Hematopoietic multipotent progenitor cell (in vitro differentiated cells): ENCODE results near the gene PXDC1. TPM values are rescaled to one million over a fixed set of nuclear protein-coding genes. Genes with fewer than 3 reads are reported as not detected.
"Not testable (repeated sequence)": the region's sequence is repeated elsewhere in the genome, so short reads cannot be mapped to it uniquely, and the experiment has no call there.

Source experiments
- DNase-seq, 3 donors: peaks; one replicate each; pipeline ENCODE4 v3.0.0-alpha.2; 2011 to 2015; ENCODE audit warnings: low read depth in 2 of 3, low spot score in 2 of 3
- total RNA-seq: library from RNA; depleted of rRNA; stranded (reverse); fragments of >200 nt; gene quantifications from one replicate; pipeline ENCODE4 v1.2.3, GENCODE V29; 2012

The PXDC1 gene
- total RNA-seq, 1 donor, result 7.3 TPM

GRCh38 chr6:3737149-3737830 is 14.2 kb downstream of the PXDC1 start:
- DNase-seq, result no peak

- no peak for DNase-seq
Observed at GRCh38 chr6:3735029-3735605, 16.4 kb downstream of the PXDC1 start.

GRCh38 chr6:3734023-3734422 is 17.5 kb downstream of the PXDC1 start:
- no peak for DNase-seq

GRCh38 chr6:3733321-3733925 is 18.1 kb downstream of the PXDC1 start:
- DNase-seq, result no peak

DNA sequence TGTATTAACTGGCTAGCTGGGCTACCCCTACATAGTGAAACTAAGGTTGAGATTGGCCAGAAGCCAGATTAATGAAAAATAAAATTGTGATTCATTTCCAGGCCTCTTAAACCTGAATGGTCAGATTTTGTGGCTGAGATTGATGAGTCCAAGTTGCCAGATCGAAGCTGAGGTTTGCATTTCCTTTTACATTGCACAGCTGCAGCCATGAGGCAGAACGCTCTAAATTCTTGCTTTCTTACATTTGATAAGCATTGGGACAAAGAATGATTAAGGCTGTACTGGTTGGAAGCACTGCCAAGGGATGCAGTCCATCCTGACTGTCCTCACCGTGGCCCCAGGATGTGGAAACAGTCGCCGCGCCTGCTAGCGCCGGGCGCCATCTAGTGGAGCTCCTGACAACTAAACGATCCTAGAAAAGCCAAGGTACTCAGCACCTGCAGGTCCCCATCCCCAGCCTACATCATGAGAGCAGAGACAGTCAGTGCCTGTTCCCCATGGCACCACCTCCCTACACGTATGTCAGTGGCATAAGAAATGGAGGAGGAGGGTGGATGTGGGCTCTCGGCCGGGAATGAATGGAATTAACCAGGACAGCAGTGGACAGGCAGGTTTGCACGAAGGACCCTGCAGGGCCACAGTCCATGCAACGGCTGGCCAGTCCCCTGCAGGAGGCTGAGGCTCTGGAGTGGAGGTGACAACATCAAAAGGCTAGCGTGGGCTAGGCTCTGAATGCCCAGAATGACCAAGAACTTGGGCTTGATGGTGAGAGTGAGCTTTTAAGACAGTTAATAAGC is 19.0 kb downstream of the PXDC1 start:
- peak in 2 of 3 donors; percentile 43 to 62 for DNase-seq

DNA sequence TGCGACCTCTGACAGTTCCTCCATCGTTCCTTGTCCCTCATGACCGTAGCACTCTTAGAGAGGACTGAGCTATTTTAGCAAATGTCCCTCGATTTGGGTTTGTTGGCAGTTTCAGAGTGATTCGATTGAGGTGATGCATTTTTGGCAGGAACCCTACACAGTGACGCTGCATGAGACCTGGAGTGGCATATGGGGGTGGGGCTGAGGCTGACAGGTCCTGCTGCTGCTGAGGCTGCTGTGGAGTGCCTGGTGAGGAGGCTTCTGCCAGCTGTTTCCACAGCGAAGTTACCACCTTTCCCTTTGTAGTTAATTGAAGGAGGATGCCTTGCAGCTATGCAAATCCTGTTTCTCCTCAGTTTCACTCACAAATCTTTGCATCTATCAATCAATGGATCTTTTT is 19.8 kb downstream of the PXDC1 start:
- DNase-seq, result no peak

DNA sequence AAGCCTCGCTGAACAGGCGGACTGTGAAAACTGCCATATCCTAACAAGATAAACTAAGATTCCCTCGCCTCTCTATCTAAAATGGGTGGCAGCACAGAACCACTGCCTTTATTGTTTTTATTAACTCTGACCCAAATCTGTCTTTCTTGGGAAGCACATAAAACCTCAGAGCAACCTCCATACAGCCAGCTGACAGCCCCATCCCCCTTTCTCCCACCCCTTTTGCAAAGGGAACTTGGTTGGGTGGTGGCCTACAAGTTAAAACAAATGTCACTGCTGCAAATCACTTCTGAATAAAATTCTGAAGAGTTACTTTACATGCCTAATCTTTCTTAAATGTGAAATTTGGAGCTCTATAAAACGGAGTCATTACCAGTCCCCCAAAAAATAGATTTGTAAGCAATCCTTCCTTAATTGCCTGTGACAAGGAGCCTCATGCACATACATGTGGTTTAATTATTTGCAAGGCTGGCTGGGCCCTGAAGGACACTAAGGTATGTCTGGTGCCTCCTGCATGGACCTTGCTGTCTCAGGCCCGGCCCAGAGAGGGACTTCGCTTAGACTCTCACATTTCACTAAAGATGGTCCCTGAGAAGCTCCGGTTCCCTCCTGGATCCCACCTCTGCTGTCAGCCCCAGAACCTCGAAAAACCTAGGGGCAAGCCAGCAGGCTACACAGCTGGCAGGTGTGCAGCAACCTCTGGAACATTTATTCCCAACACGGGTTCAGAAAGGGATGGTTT is 21.7 kb downstream of the PXDC1 start:
- DNase-seq, result no peak

DNA sequence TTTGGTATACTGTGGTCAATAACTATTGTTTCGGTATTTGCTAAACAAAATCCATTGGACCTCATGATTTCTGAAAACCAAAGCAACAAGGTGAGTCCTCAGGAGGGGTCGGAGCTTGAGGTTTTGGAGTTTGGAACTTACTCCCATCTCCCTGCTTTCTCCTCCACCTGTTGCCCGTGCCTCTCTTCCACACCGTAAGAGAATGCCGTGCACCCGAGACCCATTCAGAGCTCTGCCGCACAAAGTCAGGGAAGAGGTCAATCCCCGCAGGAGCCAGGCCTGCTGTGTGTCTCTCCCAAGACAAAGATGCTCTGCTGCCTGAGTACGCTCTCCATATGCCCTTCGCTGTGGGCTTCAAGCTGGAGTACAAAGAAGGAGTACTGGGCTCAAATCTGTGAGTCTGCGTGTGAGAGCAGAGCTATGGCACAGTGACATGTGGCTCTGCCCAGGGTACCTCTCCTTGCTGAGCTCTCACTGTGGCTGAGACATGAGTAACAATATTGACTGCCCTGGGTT is 23.9 kb downstream of the PXDC1 start:
- DNase-seq, result no peak

DNA sequence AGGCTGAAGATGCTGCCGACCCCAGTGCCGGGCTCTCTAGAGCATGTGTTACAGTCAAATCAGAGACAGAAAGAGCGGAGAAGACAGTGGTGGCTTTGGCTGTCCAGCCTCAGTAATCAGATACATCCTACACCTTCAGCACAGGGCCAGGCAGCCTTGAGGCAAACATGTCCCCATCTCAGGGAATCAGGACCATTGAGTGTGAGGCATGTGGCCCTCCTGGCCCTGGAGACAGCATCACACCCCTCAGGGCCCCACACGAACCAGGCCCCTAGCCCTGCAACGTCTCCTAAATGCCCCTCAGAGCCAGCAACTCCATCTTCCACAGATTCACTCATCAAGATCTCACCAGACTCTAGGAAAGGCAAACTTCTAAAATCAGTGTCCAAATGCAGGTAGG is 24.5 kb downstream of the PXDC1 start:
- DNase-seq, result no peak

GRCh38 chr6:3726421-3726820 is 25.1 kb downstream of the PXDC1 start:
- DNase-seq, result no peak

- DNase-seq, result no peak
Observed at GRCh38 chr6:3725145-3726047, 26.1 kb downstream of the PXDC1 start.

DNA sequence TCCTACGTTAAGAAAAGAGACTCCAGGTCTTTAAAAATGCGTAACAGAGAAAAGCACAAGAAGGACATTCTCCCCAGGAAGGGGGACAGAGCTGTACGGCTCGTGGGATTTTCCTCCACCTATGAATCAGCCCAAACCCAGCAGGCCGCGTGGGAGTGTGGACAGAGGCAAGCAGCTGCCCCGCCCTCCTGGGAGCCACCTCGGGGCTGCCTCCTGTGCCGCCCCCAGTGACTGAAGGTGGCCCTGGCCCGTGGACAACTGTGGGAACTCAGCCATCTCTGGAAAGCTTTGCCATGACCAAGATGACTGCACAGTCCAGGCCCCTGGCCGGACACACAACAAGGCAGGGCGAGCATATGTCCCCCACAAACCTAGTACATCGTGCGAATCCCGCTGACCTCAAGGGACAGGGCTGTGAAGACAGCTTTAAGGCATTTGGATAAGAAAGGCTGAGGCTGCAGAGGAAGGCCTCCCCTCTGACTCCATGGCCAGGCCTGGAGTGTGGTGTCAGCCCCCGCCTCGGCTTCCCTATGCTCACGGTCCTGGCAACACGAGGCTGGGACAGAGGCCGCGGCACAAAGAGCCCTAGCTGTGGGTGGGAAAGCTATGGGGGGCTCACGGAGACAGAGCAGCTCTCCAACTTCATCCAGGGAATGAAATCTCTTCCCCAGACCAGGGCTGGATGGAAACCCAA is 26.9 kb downstream of the PXDC1 start:
- no peak for DNase-seq

GRCh38 chr6:3723966-3724365 is 27.5 kb downstream of the PXDC1 start:
- no peak for DNase-seq

DNA sequence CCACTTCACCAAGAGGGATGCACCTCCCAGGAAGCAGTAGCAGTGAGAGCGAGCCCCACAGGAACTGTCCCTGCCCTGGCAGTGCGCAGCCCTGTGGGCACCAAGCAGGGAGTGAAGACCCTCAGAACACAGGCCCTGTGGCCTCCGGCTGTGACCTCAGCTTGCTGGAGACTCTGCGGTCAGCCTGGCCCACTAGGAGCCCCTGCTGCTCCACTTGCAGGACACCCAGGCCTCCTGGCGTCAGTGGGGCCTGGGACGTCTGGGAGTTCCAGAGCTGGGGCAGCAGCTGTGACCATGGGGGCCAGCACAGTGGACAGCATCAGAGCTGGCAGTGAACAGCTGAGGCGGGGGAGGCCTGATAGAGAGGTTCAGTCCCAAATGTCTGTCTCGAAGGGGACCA is 28.3 kb downstream of the PXDC1 start:
- DNase-seq, result no peak

DNA sequence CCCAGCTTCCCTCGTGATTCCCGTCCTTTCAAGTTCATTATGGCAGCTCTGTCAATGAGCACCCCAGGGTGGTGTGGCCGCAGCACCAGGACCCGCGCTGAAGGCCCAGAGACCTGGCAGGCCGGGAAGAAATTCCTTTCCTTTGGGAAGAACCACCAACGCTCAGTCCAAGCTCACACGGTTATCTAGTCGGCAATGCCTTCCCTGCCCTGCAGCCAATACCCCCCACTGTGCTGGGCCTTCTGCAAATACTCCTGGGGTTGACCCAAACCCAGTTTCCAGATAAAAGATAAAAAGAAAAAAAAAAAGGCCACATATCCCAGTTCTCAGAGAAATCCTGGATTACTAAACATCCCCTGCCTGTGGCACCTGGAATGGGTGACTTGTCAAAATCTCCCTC is 28.7 kb downstream of the PXDC1 start:
- DNase-seq, result no peak

- DNase-seq, result no peak
Observed at GRCh38 chr6:3721810-3722621, 29.5 kb downstream of the PXDC1 start.

GRCh38 chr6:3720770-3721169 is 30.7 kb downstream of the PXDC1 start:
- DNase-seq, result not testable (repeated sequence)
